Measurements from ENCODE around the gene SLC22A23.

DNA sequence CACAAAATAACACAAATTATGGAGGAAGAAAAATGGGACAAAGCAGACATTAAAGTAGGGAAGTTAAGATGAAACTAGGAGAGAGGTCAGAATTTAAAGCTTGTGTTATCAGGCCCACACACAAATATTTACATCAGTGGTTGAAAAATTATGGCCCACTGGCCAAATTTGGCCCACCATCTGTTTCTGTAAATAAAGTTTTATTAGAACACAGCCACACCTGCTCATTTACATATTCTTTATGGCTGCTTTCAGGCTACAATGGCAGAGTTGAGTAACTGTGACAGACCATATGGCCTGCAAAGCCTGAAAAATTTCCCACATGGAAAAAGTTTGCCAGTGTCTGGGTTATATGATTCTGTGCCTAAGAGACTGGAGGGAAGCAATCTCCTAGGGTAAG lies 49.0 kb downstream of the SLC22A23 start:
- no peak for TF ChIP-seq NFIC (IDR thresholded peaks at IDR 0.05)
- no peak for TF ChIP-seq RAD21 (IDR thresholded peaks at IDR 0.05; ENCODE audit: low read depth)
